ENCODE results near the gene OR2J1.

The OR2J1 gene

GRCh38 chr6:29099190-29099589, at the start of gene OR2J1:
OR2J1 (plus strand) TSS chr6:29099490; CDS start chr6:29100943, 1,453 bp downstream.
- Histone ChIP-seq H3K4me1 (ENCODE audit: control insufficient read depth, insufficient read depth, low read length) (no peaks in the 10 kb centered on the region), H3K4me3 (ENCODE audit: low read depth, low read length) (no peak within 1 kb of the TSS), H3K9me3 (ENCODE audit: control insufficient read depth, insufficient read depth, low read length) (no peaks in the 10 kb centered on the region), H3K9ac (ENCODE audit: low read depth, low read length) (no peak within 1 kb of the TSS), H3K27me3 (ENCODE audit: control insufficient read depth, insufficient read depth, low read length) (no peaks in the 10 kb centered on the region), H3K36me3 (ENCODE audit: control insufficient read depth, insufficient read depth, low read length) (no peaks in the 10 kb centered on the region), H3K27ac (ENCODE audit: low read depth, low read length) (no peak within 1 kb of the TSS)

- H3K4me1 ChIP-seq (ENCODE audit: control insufficient read depth, insufficient read depth, low read length) = no peaks in the 10 kb centered on the region
- H3K27ac ChIP-seq (ENCODE audit: low read depth, low read length) = no peak overlapping the region
- no peak overlapping the region for H3K9ac ChIP-seq (ENCODE audit: low read depth, low read length)
- no peaks in the 10 kb centered on the region for H3K36me3 ChIP-seq (ENCODE audit: control insufficient read depth, insufficient read depth, low read length)
- no peaks in the 10 kb centered on the region for H3K27me3 ChIP-seq (ENCODE audit: control insufficient read depth, insufficient read depth, low read length)
- H3K9me3 ChIP-seq (ENCODE audit: control insufficient read depth, insufficient read depth, low read length) = no peaks in the 10 kb centered on the region
- no peak overlapping the region for H3K4me3 ChIP-seq (ENCODE audit: low read depth, low read length)
These were observed 47.6 kb upstream of the OR2J1 start for GRCh38 chr6:29051680-29052079.

- H3K27me3 ChIP-seq (ENCODE audit: control insufficient read depth, insufficient read depth, low read length) = no peaks in the 10 kb centered on the region
- no peaks in the 10 kb centered on the region for H3K4me1 ChIP-seq (ENCODE audit: control insufficient read depth, insufficient read depth, low read length)
- no peaks in the 10 kb centered on the region for H3K36me3 ChIP-seq (ENCODE audit: control insufficient read depth, insufficient read depth, low read length)
- no peaks in the 10 kb centered on the region for H3K9me3 ChIP-seq (ENCODE audit: control insufficient read depth, insufficient read depth, low read length)
- no peak overlapping the region for H3K9ac ChIP-seq (ENCODE audit: low read depth, low read length)
- no peak overlapping the region for H3K4me3 ChIP-seq (ENCODE audit: low read depth, low read length)
- no peak overlapping the region for H3K27ac ChIP-seq (ENCODE audit: low read depth, low read length)
These were observed 27.2 kb upstream of the OR2J1 start for GRCh38 chr6:29071831-29072723.

GRCh38 chr6:29079203-29079602, 20.1 kb upstream of the OR2J1 start:
- no peaks in the 10 kb centered on the region for H3K36me3 ChIP-seq (ENCODE audit: control insufficient read depth, insufficient read depth, low read length)
- H3K9me3 ChIP-seq (ENCODE audit: control insufficient read depth, insufficient read depth, low read length) = no peaks in the 10 kb centered on the region
- H3K27me3 ChIP-seq (ENCODE audit: control insufficient read depth, insufficient read depth, low read length) = no peaks in the 10 kb centered on the region
- no peaks in the 10 kb centered on the region for H3K4me1 ChIP-seq (ENCODE audit: control insufficient read depth, insufficient read depth, low read length)
- H3K27ac ChIP-seq (ENCODE audit: low read depth, low read length) = no peak overlapping the region
- H3K4me3 ChIP-seq (ENCODE audit: low read depth, low read length) = no peak overlapping the region
- no peak overlapping the region for H3K9ac ChIP-seq (ENCODE audit: low read depth, low read length)

GRCh38 chr6:29081312-29081711, 18.0 kb upstream of the OR2J1 start:
- Histone ChIP-seq H3K4me1 (ENCODE audit: control insufficient read depth, insufficient read depth, low read length) (no peaks in the 10 kb centered on the region), H3K27me3 (ENCODE audit: control insufficient read depth, insufficient read depth, low read length) (no peaks in the 10 kb centered on the region), H3K4me3 (ENCODE audit: low read depth, low read length) (no peak overlapping the region), H3K27ac (ENCODE audit: low read depth, low read length) (no peak overlapping the region), H3K9ac (ENCODE audit: low read depth, low read length) (no peak overlapping the region), H3K36me3 (ENCODE audit: control insufficient read depth, insufficient read depth, low read length) (no peaks in the 10 kb centered on the region), H3K9me3 (ENCODE audit: control insufficient read depth, insufficient read depth, low read length) (no peaks in the 10 kb centered on the region)

- Histone ChIP-seq H3K36me3 (ENCODE audit: control insufficient read depth, insufficient read depth, low read length) (no peaks in the 10 kb centered on the region), H3K4me1 (ENCODE audit: control insufficient read depth, insufficient read depth, low read length) (no peaks in the 10 kb centered on the region), H3K9me3 (ENCODE audit: control insufficient read depth, insufficient read depth, low read length) (no peaks in the 10 kb centered on the region), H3K9ac (ENCODE audit: low read depth, low read length) (no peak overlapping the region), H3K27me3 (ENCODE audit: control insufficient read depth, insufficient read depth, low read length) (no peaks in the 10 kb centered on the region), H3K4me3 (ENCODE audit: low read depth, low read length) (no peak overlapping the region), H3K27ac (ENCODE audit: low read depth, low read length) (no peak overlapping the region)
These were observed 16.8 kb upstream of the OR2J1 start for GRCh38 chr6:29082457-29082856.

GRCh38 chr6:29087213-29087612, 12.1 kb upstream of the OR2J1 start, which contains the start of gene OR2B3:
OR2B3 (minus strand) TSS chr6:29087313; CDS start chr6:29087248, 65 bp downstream.
- H3K9me3 ChIP-seq (ENCODE audit: control insufficient read depth, insufficient read depth, low read length) = no peaks in the 10 kb centered on the region
- no peak within 1 kb of the TSS for H3K27ac ChIP-seq (ENCODE audit: low read depth, low read length)
- H3K36me3 ChIP-seq (ENCODE audit: control insufficient read depth, insufficient read depth, low read length) = no peaks in the 10 kb centered on the region
- H3K27me3 ChIP-seq (ENCODE audit: control insufficient read depth, insufficient read depth, low read length) = no peaks in the 10 kb centered on the region
- H3K4me1 ChIP-seq (ENCODE audit: control insufficient read depth, insufficient read depth, low read length) = no peaks in the 10 kb centered on the region
- H3K4me3 ChIP-seq (ENCODE audit: low read depth, low read length) = no peak within 1 kb of the TSS
- no peak within 1 kb of the TSS for H3K9ac ChIP-seq (ENCODE audit: low read depth, low read length)

GRCh38 chr6:29092957-29093356, 6.3 kb upstream of the OR2J1 start:
- Histone ChIP-seq H3K9ac (ENCODE audit: low read depth, low read length) (no peak overlapping the region), H3K27ac (ENCODE audit: low read depth, low read length) (no peak overlapping the region), H3K36me3 (ENCODE audit: control insufficient read depth, insufficient read depth, low read length) (no peaks in the 10 kb centered on the region), H3K4me1 (ENCODE audit: control insufficient read depth, insufficient read depth, low read length) (no peaks in the 10 kb centered on the region), H3K4me3 (ENCODE audit: low read depth, low read length) (no peak overlapping the region), H3K27me3 (ENCODE audit: control insufficient read depth, insufficient read depth, low read length) (no peaks in the 10 kb centered on the region), H3K9me3 (ENCODE audit: control insufficient read depth, insufficient read depth, low read length) (no peaks in the 10 kb centered on the region)

- H3K27me3 ChIP-seq (ENCODE audit: control insufficient read depth, insufficient read depth, low read length) = no peaks in the 10 kb centered on the region
- no peaks in the 10 kb centered on the region for H3K4me1 ChIP-seq (ENCODE audit: control insufficient read depth, insufficient read depth, low read length)
- H3K36me3 ChIP-seq (ENCODE audit: control insufficient read depth, insufficient read depth, low read length) = no peaks in the 10 kb centered on the region
- H3K9ac ChIP-seq (ENCODE audit: low read depth, low read length) = no peak overlapping the region
- no peak overlapping the region for H3K27ac ChIP-seq (ENCODE audit: low read depth, low read length)
- H3K4me3 ChIP-seq (ENCODE audit: low read depth, low read length) = no peak overlapping the region
- H3K9me3 ChIP-seq (ENCODE audit: control insufficient read depth, insufficient read depth, low read length) = no peaks in the 10 kb centered on the region
These were observed 1.5 kb upstream of the OR2J1 start for GRCh38 chr6:29097803-29098202.

- Histone ChIP-seq H3K9ac (ENCODE audit: low read depth, low read length) (no peak within 1 kb of the TSS), H3K27me3 (ENCODE audit: control insufficient read depth, insufficient read depth, low read length) (no peaks in the 10 kb centered on the region)
These were observed 8.5 kb downstream of the OR2J1 start, which contains the start of gene OR2J3 for GRCh38 chr6:29107758-29108157. OR2J3 (plus strand) TSS chr6:29108058; CDS start chr6:29111891, 3,833 bp downstream.

GRCh38 chr6:29112135-29112534, 12.8 kb downstream of the OR2J1 start:
- Histone ChIP-seq H3K36me3 (ENCODE audit: control insufficient read depth, insufficient read depth, low read length) (no peaks in the 10 kb centered on the region), H3K27me3 (ENCODE audit: control insufficient read depth, insufficient read depth, low read length) (no peaks in the 10 kb centered on the region), H3K4me1 (ENCODE audit: control insufficient read depth, insufficient read depth, low read length) (no peaks in the 10 kb centered on the region), H3K27ac (ENCODE audit: low read depth, low read length) (no peak overlapping the region), H3K9me3 (ENCODE audit: control insufficient read depth, insufficient read depth, low read length) (no peaks in the 10 kb centered on the region), H3K9ac (ENCODE audit: low read depth, low read length) (no peak overlapping the region), H3K4me3 (ENCODE audit: low read depth, low read length) (no peak overlapping the region)

More at GRCh38 chr6:29107758-29108157, 8.5 kb downstream of the OR2J1 start, which contains the start of gene OR2J3:
- H3K27ac ChIP-seq (ENCODE audit: low read depth, low read length) = no peak within 1 kb of the TSS
- no peaks in the 10 kb centered on the region for H3K9me3 ChIP-seq (ENCODE audit: control insufficient read depth, insufficient read depth, low read length)
- no peaks in the 10 kb centered on the region for H3K4me1 ChIP-seq (ENCODE audit: control insufficient read depth, insufficient read depth, low read length)
- no peaks in the 10 kb centered on the region for H3K36me3 ChIP-seq (ENCODE audit: control insufficient read depth, insufficient read depth, low read length)
- H3K4me3 ChIP-seq (ENCODE audit: low read depth, low read length) = no peak within 1 kb of the TSS
